ENCODE results near the gene MALAT1.

The MALAT1 gene

GRCh38 chr11:65542738-65543390, 44.0 kb downstream of the MALAT1 start:
- DNase-seq (ENCODE audit: low spot score) (no peak), ATAC-seq (ENCODE audit: low read depth) (no peak)
- no peaks in the 10 kb centered on the region for H3K9me3 ChIP-seq (ENCODE audit: severe bottlenecking)
- H3K36me3 ChIP-seq (ENCODE audit: low read depth): peaks cover 7% of the 10 kb centered on the region
- H3K27me3 ChIP-seq (ENCODE audit: insufficient read depth, poor library complexity, severe bottlenecking): no peaks in the 10 kb centered on the region
- no peak overlapping the region for H3K4me3 ChIP-seq (ENCODE audit: severe bottlenecking)
- peaks cover 11% of the 10 kb centered on the region for H3K4me1 ChIP-seq (ENCODE audit: insufficient read depth, poor library complexity, severe bottlenecking)
- H3K27ac ChIP-seq (ENCODE audit: poor library complexity, severe bottlenecking): no peak overlapping the region
- TF ChIP-seq CTCF (IDR thresholded peaks at IDR 0.05; ENCODE audit: poor library complexity, severe bottlenecking): no peak

GRCh38 chr11:65545853-65546216, 47.0 kb downstream of the MALAT1 start:
- no peak for TF ChIP-seq CTCF (IDR thresholded peaks at IDR 0.05; ENCODE audit: poor library complexity, severe bottlenecking)
- no peak overlapping the region for H3K27ac ChIP-seq (ENCODE audit: poor library complexity, severe bottlenecking)
- no peak overlapping the region for H3K4me3 ChIP-seq (ENCODE audit: severe bottlenecking)
- no peaks in the 10 kb centered on the region for H3K9me3 ChIP-seq (ENCODE audit: severe bottlenecking)
- ATAC-seq (ENCODE audit: low read depth) (no peak), DNase-seq (ENCODE audit: low spot score) (no peak)
- peaks cover 11% of the 10 kb centered on the region for H3K4me1 ChIP-seq (ENCODE audit: insufficient read depth, poor library complexity, severe bottlenecking)
- no peaks in the 10 kb centered on the region for H3K27me3 ChIP-seq (ENCODE audit: insufficient read depth, poor library complexity, severe bottlenecking)
- H3K36me3 ChIP-seq (ENCODE audit: low read depth): peaks cover 4% of the 10 kb centered on the region; the same call in 1 of the 2 replicates

- DNase-seq (ENCODE audit: low spot score): no peak
- peak overlapping the region; percentile 5 for H3K4me3 ChIP-seq (ENCODE audit: severe bottlenecking)
- peaks cover 4% of the 10 kb centered on the region; the same call in 1 of the 2 replicates for H3K36me3 ChIP-seq (ENCODE audit: low read depth)
- no peaks in the 10 kb centered on the region for H3K27me3 ChIP-seq (ENCODE audit: insufficient read depth, poor library complexity, severe bottlenecking)
- peak; percentile 69 for ATAC-seq (ENCODE audit: low read depth)
- no peaks in the 10 kb centered on the region for H3K9me3 ChIP-seq (ENCODE audit: severe bottlenecking)
- peaks cover 7% of the 10 kb centered on the region for H3K4me1 ChIP-seq (ENCODE audit: insufficient read depth, poor library complexity, severe bottlenecking)
- H3K27ac ChIP-seq (ENCODE audit: poor library complexity, severe bottlenecking): no peak overlapping the region
- no peak for TF ChIP-seq CTCF (IDR thresholded peaks at IDR 0.05; ENCODE audit: poor library complexity, severe bottlenecking)
Observed at GRCh38 chr11:65546217-65546958, 47.5 kb downstream of the MALAT1 start.

- H3K4me1 ChIP-seq (ENCODE audit: insufficient read depth, poor library complexity, severe bottlenecking): no peaks in the 10 kb centered on the region
- peaks cover 4% of the 10 kb centered on the region; the same call in 1 of the 2 replicates for H3K36me3 ChIP-seq (ENCODE audit: low read depth)
Observed at GRCh38 chr11:65547446-65548125, 48.7 kb downstream of the MALAT1 start.

More at GRCh38 chr11:65547446-65548125, 48.7 kb downstream of the MALAT1 start:
- Histone ChIP-seq H3K4me3 (ENCODE audit: severe bottlenecking) (no peak overlapping the region), H3K27ac (ENCODE audit: poor library complexity, severe bottlenecking) (no peak overlapping the region), H3K27me3 (ENCODE audit: insufficient read depth, poor library complexity, severe bottlenecking) (no peaks in the 10 kb centered on the region), H3K9me3 (ENCODE audit: severe bottlenecking) (no peaks in the 10 kb centered on the region)
- ATAC-seq (ENCODE audit: low read depth): no peak
- DNase-seq (ENCODE audit: low spot score): no peak
- no peak for TF ChIP-seq CTCF (IDR thresholded peaks at IDR 0.05; ENCODE audit: poor library complexity, severe bottlenecking)
